ENCODE results near the gene PBX2. TPM values are rescaled to one million over a fixed set of nuclear protein-coding genes. Genes with fewer than 3 reads are reported as not detected.
A peak's percentile ranks its signal among the peaks of the same experiment; 100 is the strongest.
"Not testable (repeated sequence)": the region's sequence is repeated elsewhere in the genome, so short reads cannot be mapped to it uniquely, and the experiment has no call there.

PBX2 gene
- polyA plus RNA-seq, 1 donor: 109 TPM

GRCh38 chr6:32186151-32186840 is 3.7 kb downstream of the PBX2 start:
- DNase-seq: not testable (repeated sequence)

GRCh38 chr6:32185681-32186131 is 4.3 kb downstream of the PBX2 start:
- peak; percentile 61 for DNase-seq

GRCh38 chr6:32184084-32184640 is 5.8 kb downstream of the PBX2 start, which contains the start of gene AGER:
AGER (minus strand) TSS chr6:32184253; CDS start chr6:32184222, 31 bp downstream.
- no peak for DNase-seq

GRCh38 chr6:32183483-32184083 is 6.4 kb downstream of the PBX2 start:
- DNase-seq: no peak

GRCh38 chr6:32183030-32183429 is 7.0 kb downstream of the PBX2 start:
- DNase-seq: no peak

- no peak for DNase-seq
These were observed 7.4 kb downstream of the PBX2 start for GRCh38 chr6:32182555-32182981.

- no peak for DNase-seq
These were observed 8.0 kb downstream of the PBX2 start for GRCh38 chr6:32181915-32182529.

- no peak for DNase-seq
These were observed 8.8 kb downstream of the PBX2 start for GRCh38 chr6:32181148-32181702.

- DNase-seq: no peak
These were observed 10.1 kb downstream of the PBX2 start for GRCh38 chr6:32179766-32180405.

- no peak for DNase-seq
These were observed 11.2 kb downstream of the PBX2 start for GRCh38 chr6:32178547-32179440.

- peak; percentile 99 for DNase-seq
These were observed 12.0 kb downstream of the PBX2 start, which contains the start of gene RNF5 for GRCh38 chr6:32177788-32178546. RNF5 (plus strand) TSS chr6:32178405; CDS start chr6:32178512, 107 bp downstream.

GRCh38 chr6:32177183-32177787 is 12.7 kb downstream of the PBX2 start:
- DNase-seq: no peak

- no peak for DNase-seq
These were observed 13.4 kb downstream of the PBX2 start for GRCh38 chr6:32176476-32177182.

- peak; percentile 98 for DNase-seq
These were observed 14.1 kb downstream of the PBX2 start, which contains the start of gene AGPAT1 for GRCh38 chr6:32175711-32176475. AGPAT1 (minus strand) TSS chr6:32176084; CDS start chr6:32171496, 4,588 bp downstream.

- DNase-seq: no peak
These were observed 14.7 kb downstream of the PBX2 start for GRCh38 chr6:32175322-32175710.

- no peak for DNase-seq
These were observed 15.6 kb downstream of the PBX2 start for GRCh38 chr6:32174416-32174815.

- no peak for DNase-seq
These were observed 16.8 kb downstream of the PBX2 start for GRCh38 chr6:32173051-32173727.

- DNase-seq: no peak
These were observed 18.8 kb downstream of the PBX2 start for GRCh38 chr6:32171234-32171633.
